Measurements from ENCODE around the gene GPC6. TPM values are rescaled to one million over a fixed set of nuclear protein-coding genes. Genes with fewer than 3 reads are reported as not detected.

The GPC6 gene
- total RNA-seq (2022; extraction: Qiagen RNA extraction): 3.9 to 7.2 TPM (median 6.5 TPM) in 5 replicates

DNA sequence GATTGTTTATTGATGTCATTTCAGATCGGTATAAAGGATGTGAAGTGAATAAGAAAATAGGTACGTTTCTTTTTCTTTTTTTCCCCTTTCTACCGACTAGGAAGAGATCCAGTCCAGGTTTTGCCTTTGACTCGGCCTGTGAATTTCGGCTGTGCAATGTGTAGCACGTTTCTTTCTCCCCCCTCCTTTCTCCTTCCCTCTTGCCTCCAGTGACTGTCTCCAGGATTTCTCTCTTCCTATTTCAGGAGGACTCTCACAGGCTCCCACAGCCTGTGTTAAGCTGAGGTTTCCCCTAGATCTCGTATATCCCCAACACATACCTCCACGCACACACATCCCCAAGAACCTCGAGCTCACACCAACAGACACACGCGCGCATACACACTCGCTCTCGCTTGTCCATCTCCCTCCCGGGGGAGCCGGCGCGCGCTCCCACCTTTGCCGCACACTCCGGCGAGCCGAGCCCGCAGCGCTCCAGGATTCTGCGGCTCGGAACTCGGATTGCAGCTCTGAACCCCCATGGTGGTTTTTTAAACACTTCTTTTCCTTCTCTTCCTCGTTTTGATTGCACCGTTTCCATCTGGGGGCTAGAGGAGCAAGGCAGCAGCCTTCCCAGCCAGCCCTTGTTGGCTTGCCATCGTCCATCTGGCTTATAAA, at the start of gene GPC6:
GPC6 (plus strand) TSS at position 185 of the 657 bp plus-strand sequence.

Measured in A549 treated with dexamethasone at 1 μM for 4 hours (cell line).